ENCODE results near the gene TEN1.

DNA sequence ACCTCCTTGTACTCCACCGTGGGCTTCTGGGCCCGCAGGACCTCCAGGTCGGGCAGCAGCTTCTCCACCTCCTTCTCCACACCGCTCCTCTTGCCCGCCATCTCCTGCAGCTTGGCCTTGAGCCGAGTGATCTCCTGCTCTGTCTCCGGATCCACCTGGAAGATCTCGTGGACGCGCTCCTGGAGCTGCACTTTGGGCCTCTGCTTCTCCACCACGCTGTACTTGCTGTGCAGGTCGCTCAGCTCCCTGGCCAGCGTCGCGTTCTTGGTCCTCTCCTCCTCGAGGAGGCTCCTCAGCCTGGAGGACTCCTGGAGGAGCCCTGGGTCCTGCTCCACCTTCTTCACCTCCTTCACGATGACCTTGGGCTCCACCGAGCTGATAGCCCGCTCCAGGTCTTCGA is 30.4 kb downstream of the TEN1 start:
- TF ChIP-seq POLR2A (IDR thresholded peaks at IDR 0.05; ENCODE audit: low read length) (no peak), GATA1 (IDR thresholded peaks at IDR 0.05; ENCODE audit: low read depth, low read length) (no peak)
